ENCODE results near the gene CPA5. TPM values are rescaled to one million over a fixed set of nuclear protein-coding genes. Genes with fewer than 3 reads are reported as not detected.

Gene CPA5
- polyA plus RNA-seq, 1 of the 3 experiments (the other 2 are of a cell fraction) = 1.3 TPM

- Histone ChIP-seq H3K9me3 (no peaks in the 10 kb centered on the region), H3K79me2 (ENCODE audit: insufficient read depth) (no peaks in the 10 kb centered on the region), H3K4me1 (ENCODE audit: control insufficient read depth in 1 of 2, insufficient read depth in 2 of 2, low read depth in 1 of 2, low read length in 1 of 2) (peaks cover 53 to 71% of the 10 kb centered on the region in 2 experiments), H3K4me2 (0 out of 2 replicates have a peak overlapping the region, but pooled peaks have one; percentile 36), H3K9me2 (no peaks in the 10 kb centered on the region), H4K20me1 (ENCODE audit: insufficient read depth) (no peaks in the 10 kb centered on the region), H3F3A (replicated peaks; ENCODE audit: insufficient read depth) (peaks cover 18% of the 10 kb centered on the region), H3K4me3 (ENCODE audit: low read depth in 2 of 2, low read length in 1 of 2) (no peak overlapping the region), H3K27ac (ENCODE audit: low read depth in 2 of 2, low read length in 1 of 2) (peak overlapping the region in 1 of 2 experiments; percentile 56; a peak in 2 of 4 replicates), H3K36me3 (replicated peaks in 1 of 2; ENCODE audit: control insufficient read depth in 1 of 2, insufficient read depth in 2 of 2, low read length in 1 of 2) (no peaks in the 10 kb centered on the region), H3K9ac (no peak overlapping the region), H3K27me3 (ENCODE audit: insufficient read depth) (no peaks in the 10 kb centered on the region), H2AFZ (ENCODE audit: low read depth) (no peak overlapping the region)
- TF ChIP-seq EP300 (IDR thresholded peaks at IDR 0.05; ENCODE audit: borderline replicate concordance in 1 of 2, low read depth in 1 of 2, low read length in 1 of 2) (no peak), IRF3 (IDR thresholded peaks at IDR 0.05; ENCODE audit: low read depth, low read length) (no peak), ELF1 (IDR thresholded peaks at IDR 0.05) (no peak), MAX (IDR thresholded peaks at IDR 0.05; ENCODE audit: low read depth) (no peak), RAD21 (IDR thresholded peaks at IDR 0.05; ENCODE audit: low read length) (no peak), MEF2A (IDR thresholded peaks at IDR 0.05; ENCODE audit: borderline replicate concordance, low read depth) (no peak), FOXM1 (IDR thresholded peaks at IDR 0.05; ENCODE audit: low read depth) (no peak), RFX5 (IDR thresholded peaks at IDR 0.05; ENCODE audit: low read length) (no peak), EZH2phosphoT487 (IDR thresholded peaks at IDR 0.05; ENCODE audit: borderline replicate concordance, low read depth) (no peak), RXRA (IDR thresholded peaks at IDR 0.05; ENCODE audit: borderline replicate concordance, low read depth) (no peak), FOXJ3 (CRISPR knock-in tag; IDR thresholded peaks at IDR 0.05) (no peak), RCOR1 (IDR thresholded peaks at IDR 0.05; ENCODE audit: low read length) (no peak), CTCF (IDR thresholded peaks at IDR 0.05) (no peak), TEAD4 (IDR thresholded peaks at IDR 0.05; ENCODE audit: borderline replicate concordance, insufficient read depth) (no peak)
- TF ChIP-seq, protein P1, sequence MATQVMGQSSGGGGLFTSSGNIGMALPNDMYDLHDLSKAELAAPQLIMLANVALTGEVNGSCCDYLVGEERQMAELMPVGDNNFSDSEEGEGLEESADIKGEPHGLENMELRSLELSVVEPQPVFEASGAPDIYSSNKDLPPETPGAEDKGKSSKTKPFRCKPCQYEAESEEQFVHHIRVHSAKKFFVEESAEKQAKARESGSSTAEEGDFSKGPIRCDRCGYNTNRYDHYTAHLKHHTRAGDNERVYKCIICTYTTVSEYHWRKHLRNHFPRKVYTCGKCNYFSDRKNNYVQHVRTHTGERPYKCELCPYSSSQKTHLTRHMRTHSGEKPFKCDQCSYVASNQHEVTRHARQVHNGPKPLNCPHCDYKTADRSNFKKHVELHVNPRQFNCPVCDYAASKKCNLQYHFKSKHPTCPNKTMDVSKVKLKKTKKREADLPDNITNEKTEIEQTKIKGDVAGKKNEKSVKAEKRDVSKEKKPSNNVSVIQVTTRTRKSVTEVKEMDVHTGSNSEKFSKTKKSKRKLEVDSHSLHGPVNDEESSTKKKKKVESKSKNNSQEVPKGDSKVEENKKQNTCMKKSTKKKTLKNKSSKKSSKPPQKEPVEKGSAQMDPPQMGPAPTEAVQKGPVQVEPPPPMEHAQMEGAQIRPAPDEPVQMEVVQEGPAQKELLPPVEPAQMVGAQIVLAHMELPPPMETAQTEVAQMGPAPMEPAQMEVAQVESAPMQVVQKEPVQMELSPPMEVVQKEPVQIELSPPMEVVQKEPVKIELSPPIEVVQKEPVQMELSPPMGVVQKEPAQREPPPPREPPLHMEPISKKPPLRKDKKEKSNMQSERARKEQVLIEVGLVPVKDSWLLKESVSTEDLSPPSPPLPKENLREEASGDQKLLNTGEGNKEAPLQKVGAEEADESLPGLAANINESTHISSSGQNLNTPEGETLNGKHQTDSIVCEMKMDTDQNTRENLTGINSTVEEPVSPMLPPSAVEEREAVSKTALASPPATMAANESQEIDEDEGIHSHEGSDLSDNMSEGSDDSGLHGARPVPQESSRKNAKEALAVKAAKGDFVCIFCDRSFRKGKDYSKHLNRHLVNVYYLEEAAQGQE (IDR thresholded peaks at IDR 0.05; ENCODE audit: low read depth, low read length) = no peak
- TF ChIP-seq, protein P2, sequence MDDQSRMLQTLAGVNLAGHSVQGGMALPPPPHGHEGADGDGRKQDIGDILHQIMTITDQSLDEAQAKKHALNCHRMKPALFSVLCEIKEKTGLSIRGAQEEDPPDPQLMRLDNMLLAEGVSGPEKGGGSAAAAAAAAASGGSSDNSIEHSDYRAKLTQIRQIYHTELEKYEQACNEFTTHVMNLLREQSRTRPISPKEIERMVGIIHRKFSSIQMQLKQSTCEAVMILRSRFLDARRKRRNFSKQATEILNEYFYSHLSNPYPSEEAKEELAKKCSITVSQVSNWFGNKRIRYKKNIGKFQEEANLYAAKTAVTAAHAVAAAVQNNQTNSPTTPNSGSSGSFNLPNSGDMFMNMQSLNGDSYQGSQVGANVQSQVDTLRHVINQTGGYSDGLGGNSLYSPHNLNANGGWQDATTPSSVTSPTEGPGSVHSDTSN (IDR thresholded peaks at IDR 0.05) = no peak
- ChIA-PET CTCF (no interaction called here), POLR2A (interaction anchor here (0.6 kb wide), 1 partner anchor 298 kb away, joined by 3 read pairs; the partner anchor contains the start of gene KLHDC10)
- WGBS (ENCODE audit: low lambda C conversion rate) = 89% methylated on average over 15 of the region's 19 CpGs
- DNase-seq = no peak
Measured at GRCh38 chr7:130367836-130368746, 23.5 kb downstream of the CPA5 start.

Data from SK-N-SH (cell line).